ENCODE data around the gene ZNF575. TPM values are rescaled to one million over a fixed set of nuclear protein-coding genes. Genes with fewer than 3 reads are reported as not detected.

Gene ZNF575
- total RNA-seq, 1 experiment from 2014 or later: not detected

DNA sequence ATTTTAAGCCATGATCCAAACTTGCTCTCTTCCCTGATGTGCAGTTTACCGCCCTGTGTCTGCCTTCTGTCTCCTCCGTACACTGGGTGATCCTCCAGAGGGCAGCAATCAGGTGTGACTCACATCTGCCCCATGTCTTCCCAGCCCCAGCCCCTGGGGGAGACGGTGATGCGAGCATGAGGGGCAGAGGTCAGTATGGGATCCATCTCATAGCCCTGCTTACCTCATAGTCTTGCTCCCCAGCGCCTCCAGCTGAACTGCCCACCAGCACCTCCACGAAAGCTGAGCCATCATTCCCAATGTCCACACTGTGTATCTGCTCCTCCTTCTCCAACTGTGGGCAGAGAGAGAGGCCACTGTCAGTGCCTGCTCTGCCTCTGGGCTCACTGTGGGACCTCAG, 27.7 kb downstream of the ZNF575 start:
- Histone ChIP-seq H4K8ac (replicated peaks; ENCODE audit: insufficient read length, low read depth, low read length) (no peak overlapping the region), H3K9me3 (ENCODE audit: control insufficient read depth, low read depth, low read length) (no peaks in the 10 kb centered on the region), H2AK5ac (ENCODE audit: insufficient read length, low read length) (no peak overlapping the region), H2BK15ac (ENCODE audit: low read depth, low read length) (no peak overlapping the region), H3K4me2 (ENCODE audit: insufficient read depth, insufficient read length, low read length) (no peak overlapping the region), H2BK120ac (ENCODE audit: low read depth, low read length, poor library complexity, severe bottlenecking) (no peak overlapping the region), H3K27ac (ENCODE audit: insufficient read length, low read depth, low read length) (no peak overlapping the region), H4K5ac (ENCODE audit: insufficient read length, low read depth, low read length) (no peak overlapping the region), H3K79me1 (ENCODE audit: insufficient read depth, low read depth, low read length, poor library complexity, severe bottlenecking) (no peaks in the 10 kb centered on the region), H3K4me1 (ENCODE audit: insufficient read depth, low read length) (no peaks in the 10 kb centered on the region), H3K56ac (ENCODE audit: insufficient read length, low read depth, low read length) (no peak overlapping the region), H2BK5ac (ENCODE audit: insufficient read length, low read length) (no peak overlapping the region), H3K23ac (ENCODE audit: insufficient read length, low read depth, low read length) (no peak overlapping the region), H3K4ac (ENCODE audit: low read depth, low read length) (no peak overlapping the region), H3K23me2 (ENCODE audit: insufficient read length, low read depth, low read length, poor library complexity, severe bottlenecking) (no peaks in the 10 kb centered on the region), H3K9ac (ENCODE audit: extremely low read depth, insufficient read length, low read length) (no peak overlapping the region), H3K79me2 (ENCODE audit: insufficient read depth, low read length) (no peaks in the 10 kb centered on the region), H4K20me1 (ENCODE audit: control insufficient read depth, insufficient read depth, insufficient read length) (no peaks in the 10 kb centered on the region), H2BK12ac (ENCODE audit: insufficient read length, low read depth, low read length) (no peak overlapping the region), H3T11ph (ENCODE audit: low read length) (no peak overlapping the region), H3K27me3 (ENCODE audit: insufficient read depth, low read length) (no peaks in the 10 kb centered on the region), H3K14ac (ENCODE audit: insufficient read depth, low read length) (no peak overlapping the region), H4K91ac (ENCODE audit: insufficient read length, low read depth, low read length) (no peak overlapping the region), H2AFZ (ENCODE audit: low read length) (no peak overlapping the region), H2BK20ac (ENCODE audit: low read depth, low read length, poor library complexity, severe bottlenecking) (no peak overlapping the region), H3K18ac (ENCODE audit: insufficient read length, low read depth, low read length) (no peak overlapping the region)
- Mint-ChIP-seq H3K27ac (peak overlapping the region; percentile 5 to 64 (median 52); a peak in 4 of 7 replicates), H3K4me3 (no peak overlapping the region), H3K9me3 (no peaks in the 10 kb centered on the region), H3K36me3 (ENCODE audit: insufficient read depth in 1 of 3, low read depth in 3 of 3) (peaks cover 6 to 35% (median 23%) of the 10 kb centered on the region in 3 experiments; a peak in 6 of 7 replicates), H3K4me1 (peaks cover 0 to 3% of the 10 kb centered on the region in 2 experiments; a peak in 1 of 4 replicates), H3K27me3 (ENCODE audit: low read depth) (no peaks in the 10 kb centered on the region; the same call in 1 of the 2 replicates)
- TF ChIP-seq, protein P1, sequence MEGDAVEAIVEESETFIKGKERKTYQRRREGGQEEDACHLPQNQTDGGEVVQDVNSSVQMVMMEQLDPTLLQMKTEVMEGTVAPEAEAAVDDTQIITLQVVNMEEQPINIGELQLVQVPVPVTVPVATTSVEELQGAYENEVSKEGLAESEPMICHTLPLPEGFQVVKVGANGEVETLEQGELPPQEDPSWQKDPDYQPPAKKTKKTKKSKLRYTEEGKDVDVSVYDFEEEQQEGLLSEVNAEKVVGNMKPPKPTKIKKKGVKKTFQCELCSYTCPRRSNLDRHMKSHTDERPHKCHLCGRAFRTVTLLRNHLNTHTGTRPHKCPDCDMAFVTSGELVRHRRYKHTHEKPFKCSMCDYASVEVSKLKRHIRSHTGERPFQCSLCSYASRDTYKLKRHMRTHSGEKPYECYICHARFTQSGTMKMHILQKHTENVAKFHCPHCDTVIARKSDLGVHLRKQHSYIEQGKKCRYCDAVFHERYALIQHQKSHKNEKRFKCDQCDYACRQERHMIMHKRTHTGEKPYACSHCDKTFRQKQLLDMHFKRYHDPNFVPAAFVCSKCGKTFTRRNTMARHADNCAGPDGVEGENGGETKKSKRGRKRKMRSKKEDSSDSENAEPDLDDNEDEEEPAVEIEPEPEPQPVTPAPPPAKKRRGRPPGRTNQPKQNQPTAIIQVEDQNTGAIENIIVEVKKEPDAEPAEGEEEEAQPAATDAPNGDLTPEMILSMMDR (conservative IDR thresholded peaks at IDR 0.05): peak; percentile 35; the same call in 2 of the 3 replicates
- WGBS (ENCODE audit: extremely low coverage, insufficient read length, low lambda C conversion rate): no CpG with 5 or more reads among the region's 6 CpGs
- DNase-seq: peak; percentile 40
